Caco-2 (cell line): ENCODE measurements around the gene PCK2. TPM values are rescaled to one million over a fixed set of nuclear protein-coding genes. Genes with fewer than 3 reads are reported as not detected.

ENCODE experiments used
- BruUV-seq: library from RNA; stranded (reverse); fragments of 400-500 nt; replicated peaks from 2 replicates; lab custom pipeline; 2021; lab: Mats Ljungman, UMichigan
- CTCF ChIA-PET: fragments of 300-600 bp; sonication (Branson Sonifier 250); formaldehyde crosslinking; loops from one replicate; lab custom pipeline; 2022; ENCODE audit warnings: antibody characterized with exemption; lab: Charles Lee
- POLR2A ChIA-PET: fragments of 300-600 bp; sonication (Branson Sonifier 250); formaldehyde crosslinking; loops from one replicate; lab custom pipeline; 2022; ENCODE audit warnings: antibody characterized with exemption; lab: Charles Lee
- DNase-seq, 2 experiments: peaks; one replicate each; pipeline versions ENCODE4 v3.0.0 to v3.0.0-alpha.2; 2020 to 2022
- H3K27me3 ChIP-seq: replicated peaks from 2 replicates; pipeline ENCODE4 v1.6.0; 2011; ENCODE audit warnings: low read length; ENCODE audit not compliant: control insufficient read depth, insufficient read depth
- H3K36me3 ChIP-seq: 2 replicates; pipeline ENCODE4 v1.5.1; 2011; ENCODE audit warnings: low read length; ENCODE audit not compliant: control insufficient read depth, insufficient read depth
- H3K4me1 ChIP-seq: fragments of 250-450 bp; sonication (Bioruptor Pico); 2 replicates; pipeline ENCODE4 v1.5.1; 2020; ENCODE audit warnings: mild to moderate bottlenecking
- H3K4me3 ChIP-seq: 2 replicates; pipeline ENCODE4 v1.5.1; 2011; ENCODE audit warnings: low read depth, mild to moderate bottlenecking, control low read depth, low read length
- H3K9me3 ChIP-seq: fragments of 250-450 bp; sonication (Bioruptor Pico); 2 replicates; pipeline ENCODE4 v1.5.1; 2020; ENCODE audit warnings: mild to moderate bottlenecking, moderate library complexity
- H3K27ac Mint-ChIP-seq: one replicate; pipeline ENCODE4 v1.8.0; 2022; ENCODE audit warnings: mixed read lengths; ENCODE audit not compliant: unreplicated experiment
- H3K27me3 Mint-ChIP-seq: one replicate; pipeline ENCODE4 v1.8.0; 2022; ENCODE audit warnings: mixed read lengths; ENCODE audit not compliant: insufficient read depth, unreplicated experiment
- H3K36me3 Mint-ChIP-seq: one replicate; pipeline ENCODE4 v1.8.0; 2022; ENCODE audit warnings: mild to moderate bottlenecking, mixed read lengths; ENCODE audit not compliant: insufficient read depth, unreplicated experiment
- H3K4me1 Mint-ChIP-seq: one replicate; pipeline ENCODE4 v1.8.0; 2022; ENCODE audit warnings: low read depth, mixed read lengths; ENCODE audit not compliant: unreplicated experiment
- H3K4me3 Mint-ChIP-seq: one replicate; pipeline ENCODE4 v1.8.0; 2022; ENCODE audit warnings: mild to moderate bottlenecking, moderate library complexity, mixed read lengths; ENCODE audit not compliant: unreplicated experiment
- H3K9me3 Mint-ChIP-seq: one replicate; pipeline ENCODE4 v1.8.0; 2022; ENCODE audit warnings: mixed read lengths; ENCODE audit not compliant: unreplicated experiment
- intact Hi-C: fragments of 100-400 bp; cut with micrococcal nuclease; formaldehyde crosslinking; loops from one replicate; pipeline ENCODE4 v1.10.0; 2022; ENCODE audit not compliant: unreplicated experiment
- total RNA-seq: library from RNA; stranded (reverse); gene quantifications from 2 replicates; pipeline ENCODE4 v1.2.3, GENCODE V29; 2022
- TF ChIP-seq, protein P1 (sequence below), 2 experiments: fragments of 200-600 bp in 1 of 2; IDR thresholded peaks; 1 replicate in 1 of 2; 2 replicates in 1 of 2; pipeline versions ENCODE4 v1.5.1 to v1.8.0; 2011 to 2022; ENCODE audit warnings: antibody characterized with exemption in 1 of 2, control low read depth in 1 of 2, inconsistent platforms in 1 of 2, low read depth in 1 of 2, low read length in 1 of 2, mild to moderate bottlenecking in 1 of 2, moderate library complexity in 1 of 2; ENCODE audit not compliant: insufficient read depth in 1 of 2, severe bottlenecking in 1 of 2, unreplicated experiment in 1 of 2

Gene PCK2
- total RNA-seq, 1 experiment from 2014 or later = 146 TPM

DNA sequence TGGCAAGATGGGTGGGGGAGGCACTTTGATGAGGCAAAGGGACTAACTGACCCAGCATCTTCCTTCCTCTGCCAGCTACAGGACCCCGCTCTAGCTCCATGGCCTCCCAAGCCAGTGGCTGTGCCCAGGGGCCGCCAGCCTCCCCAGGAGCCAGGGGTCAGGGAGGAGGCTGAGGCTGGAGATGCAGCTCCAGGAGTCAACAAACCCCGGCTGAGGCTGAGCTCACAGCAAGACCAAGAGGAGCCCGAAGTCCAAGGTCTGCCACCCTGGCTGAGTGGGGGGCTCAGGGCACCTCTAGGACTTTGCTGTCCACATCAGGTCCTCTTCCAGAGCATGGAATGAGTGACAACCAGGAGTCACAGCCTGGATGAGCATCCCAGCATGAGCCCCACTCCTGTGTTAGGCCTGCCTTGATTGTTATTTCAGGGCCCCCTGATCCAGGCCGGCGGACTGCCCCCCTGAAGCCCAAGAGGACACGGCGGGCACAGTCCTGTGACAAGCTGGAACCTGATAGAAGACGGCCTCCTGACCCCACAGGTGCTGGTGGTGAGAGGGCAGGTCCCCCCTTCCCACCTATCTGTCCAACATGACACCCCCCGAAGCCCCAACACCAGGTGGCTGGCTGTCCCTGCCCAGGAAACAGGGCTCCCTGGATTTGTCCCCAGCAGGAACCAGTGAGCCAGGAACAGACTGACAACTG, 25.2 kb upstream of the PCK2 start:
- TF ChIP-seq, protein P1, sequence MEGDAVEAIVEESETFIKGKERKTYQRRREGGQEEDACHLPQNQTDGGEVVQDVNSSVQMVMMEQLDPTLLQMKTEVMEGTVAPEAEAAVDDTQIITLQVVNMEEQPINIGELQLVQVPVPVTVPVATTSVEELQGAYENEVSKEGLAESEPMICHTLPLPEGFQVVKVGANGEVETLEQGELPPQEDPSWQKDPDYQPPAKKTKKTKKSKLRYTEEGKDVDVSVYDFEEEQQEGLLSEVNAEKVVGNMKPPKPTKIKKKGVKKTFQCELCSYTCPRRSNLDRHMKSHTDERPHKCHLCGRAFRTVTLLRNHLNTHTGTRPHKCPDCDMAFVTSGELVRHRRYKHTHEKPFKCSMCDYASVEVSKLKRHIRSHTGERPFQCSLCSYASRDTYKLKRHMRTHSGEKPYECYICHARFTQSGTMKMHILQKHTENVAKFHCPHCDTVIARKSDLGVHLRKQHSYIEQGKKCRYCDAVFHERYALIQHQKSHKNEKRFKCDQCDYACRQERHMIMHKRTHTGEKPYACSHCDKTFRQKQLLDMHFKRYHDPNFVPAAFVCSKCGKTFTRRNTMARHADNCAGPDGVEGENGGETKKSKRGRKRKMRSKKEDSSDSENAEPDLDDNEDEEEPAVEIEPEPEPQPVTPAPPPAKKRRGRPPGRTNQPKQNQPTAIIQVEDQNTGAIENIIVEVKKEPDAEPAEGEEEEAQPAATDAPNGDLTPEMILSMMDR (IDR thresholded peaks at IDR 0.05; ENCODE audit: insufficient read depth in 1 of 2, low read depth in 1 of 2, low read length in 1 of 2, severe bottlenecking in 1 of 2, unreplicated experiment in 1 of 2) = no peak
- POLR2A ChIA-PET = interaction anchor here (1.2 kb wide), 1 partner anchor 12 kb away, joined by 4 read pairs; no protein-coding TSS in a partner anchor
- Mint-ChIP-seq H3K36me3 (no peaks in the 10 kb centered on the region), H3K27me3 (no peaks in the 10 kb centered on the region), H3K4me3 (no peak overlapping the region), H3K9me3 (no peaks in the 10 kb centered on the region), H3K4me1 (peaks cover 6% of the 10 kb centered on the region), H3K27ac (no peak overlapping the region)
- Histone ChIP-seq H3K4me3 (no peak overlapping the region), H3K4me1 (peaks cover 14% of the 10 kb centered on the region; the same call in 1 of the 2 replicates), H3K27me3 (no peaks in the 10 kb centered on the region), H3K36me3 (no peaks in the 10 kb centered on the region), H3K9me3 (no peaks in the 10 kb centered on the region)
- no peak for DNase-seq
- no TSS peak for BruUV-seq
- intact Hi-C loops = loop anchor here (5.0 kb wide), 1 partner anchor 692 kb away; the partner anchor contains the start of gene CMTM5
- CTCF ChIA-PET = no interaction called here

DNA sequence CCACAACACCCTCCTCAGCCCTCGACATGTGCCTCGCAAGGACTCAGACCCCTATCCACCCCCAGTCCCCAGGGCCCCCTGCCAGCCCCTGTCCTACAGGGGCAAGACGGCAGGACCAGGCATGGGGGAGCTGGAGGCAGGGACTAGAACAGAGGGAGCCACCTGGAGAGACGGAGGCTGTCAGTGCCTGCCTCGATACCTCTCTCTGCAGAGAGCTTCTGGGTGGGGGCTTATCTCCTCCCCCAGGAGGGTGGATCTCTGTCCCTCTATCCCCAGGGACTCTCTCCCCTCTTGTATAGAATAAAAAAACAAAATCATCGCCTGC, 24.7 kb upstream of the PCK2 start:
- Histone ChIP-seq H3K36me3 (no peaks in the 10 kb centered on the region), H3K9me3 (no peaks in the 10 kb centered on the region), H3K4me3 (no peak overlapping the region), H3K27me3 (no peaks in the 10 kb centered on the region), H3K4me1 (peaks cover 14% of the 10 kb centered on the region; the same call in 1 of the 2 replicates)
- Mint-ChIP-seq H3K36me3 (no peaks in the 10 kb centered on the region), H3K9me3 (no peaks in the 10 kb centered on the region), H3K4me3 (no peak overlapping the region), H3K4me1 (peaks cover 6% of the 10 kb centered on the region), H3K27me3 (no peaks in the 10 kb centered on the region), H3K27ac (no peak overlapping the region)
- no peak for DNase-seq
- TF ChIP-seq, protein P1 (IDR thresholded peaks at IDR 0.05; ENCODE audit: insufficient read depth in 1 of 2, low read depth in 1 of 2, low read length in 1 of 2, severe bottlenecking in 1 of 2, unreplicated experiment in 1 of 2) = no peak
- BruUV-seq = no TSS peak
- intact Hi-C loops = loop anchor here (5.0 kb wide), 1 partner anchor 692 kb away; the partner anchor contains the start of gene CMTM5
- POLR2A ChIA-PET = interaction anchor here (1.2 kb wide), 1 partner anchor 12 kb away, joined by 4 read pairs; no protein-coding TSS in a partner anchor
- CTCF ChIA-PET = no interaction called here

DNA sequence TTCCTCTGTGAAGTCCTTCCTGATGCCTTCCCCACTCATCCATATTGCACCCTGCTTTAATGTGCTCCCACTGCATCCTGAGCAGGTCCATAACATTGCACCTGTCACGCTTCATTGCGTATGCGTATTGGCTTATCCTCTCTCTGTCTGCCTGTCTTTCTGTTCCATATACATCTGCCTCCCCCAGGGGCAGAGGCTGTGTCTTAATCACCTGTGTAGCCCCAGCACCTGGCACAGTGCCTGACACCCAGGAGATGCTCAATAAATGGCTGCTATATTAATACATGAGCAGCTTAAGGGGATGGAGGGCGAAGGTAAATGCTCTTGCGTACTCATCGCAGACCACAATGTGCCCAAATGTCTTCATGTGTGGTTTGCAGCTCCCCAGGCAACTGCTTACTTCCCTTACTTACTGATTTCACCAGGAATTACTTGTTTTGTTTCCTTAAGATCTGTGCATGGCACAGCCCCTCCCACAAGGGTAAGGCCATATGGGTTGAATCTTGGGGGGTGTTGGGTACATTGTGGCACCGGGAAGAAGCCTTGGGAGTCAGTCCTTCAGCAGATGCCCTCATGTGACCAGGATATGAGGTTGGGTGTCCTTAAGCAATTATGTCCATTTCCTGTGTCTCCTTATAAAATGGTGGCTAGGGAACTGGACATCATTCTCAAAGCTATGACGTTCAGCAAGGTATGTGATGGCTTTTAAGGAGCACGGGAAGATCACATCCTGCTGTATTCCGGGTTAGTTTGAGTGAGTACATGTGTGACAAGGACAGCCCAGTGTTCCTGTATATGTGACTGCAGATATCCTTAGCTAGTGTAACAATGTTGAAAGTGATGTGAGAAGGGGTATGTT, 23.6 kb upstream of the PCK2 start:
- BruUV-seq = no TSS peak
- POLR2A ChIA-PET = interaction anchor here (1.2 kb wide), 1 partner anchor 14 kb away, joined by 4 read pairs; no protein-coding TSS in a partner anchor

More for the DNA sequence above, 23.6 kb upstream of the PCK2 start:
- H3K4me1 Mint-ChIP-seq = peaks cover 15% of the 10 kb centered on the region
- Histone ChIP-seq H3K4me3 (no peak overlapping the region), H3K27me3 (no peaks in the 10 kb centered on the region), H3K4me1 (peaks cover 14% of the 10 kb centered on the region; the same call in 1 of the 2 replicates), H3K36me3 (no peaks in the 10 kb centered on the region), H3K9me3 (no peaks in the 10 kb centered on the region)
- CTCF ChIA-PET = interaction anchor here (2.4 kb wide), 1 partner anchor 12 kb away, joined by 6 read pairs; no protein-coding TSS in a partner anchor
- H3K9me3 Mint-ChIP-seq = no peaks in the 10 kb centered on the region
- no peak for DNase-seq
- no peak overlapping the region for H3K4me3 Mint-ChIP-seq
- no peak overlapping the region for H3K27ac Mint-ChIP-seq
- TF ChIP-seq, protein P1 (IDR thresholded peaks at IDR 0.05; ENCODE audit: insufficient read depth in 1 of 2, low read depth in 1 of 2, low read length in 1 of 2, severe bottlenecking in 1 of 2, unreplicated experiment in 1 of 2) = no peak
- no peaks in the 10 kb centered on the region for H3K36me3 Mint-ChIP-seq
- no peaks in the 10 kb centered on the region for H3K27me3 Mint-ChIP-seq
- intact Hi-C loops = no loop called here
